SJSA1 (cell line): Measurements from ENCODE around the gene EPHA6. TPM values are rescaled to one million over a fixed set of nuclear protein-coding genes. Genes with fewer than 3 reads are reported as not detected.
"Not testable (repeated sequence)": the region's sequence is repeated elsewhere in the genome, so short reads cannot be mapped to it uniquely, and the experiment has no call there.

Experiments
- DNase-seq, 2 experiments: peaks; one replicate each; pipeline ENCODE4 v3.0.0-alpha.2; 2015 to 2020; ENCODE audit warnings: low spot score in 2 of 2, low read depth in 1 of 2
- H3K27ac ChIP-seq: fragments of 250-450 bp; sonication (Bioruptor Pico); 2 replicates; pipeline ENCODE4 v1.5.1; 2020; ENCODE audit warnings: mild to moderate bottlenecking, moderate library complexity
- H3K27me3 ChIP-seq: fragments of 250-450 bp; sonication (Bioruptor Pico); replicated peaks from 2 replicates; pipeline ENCODE4 v1.5.1; 2020; ENCODE audit warnings: mild to moderate bottlenecking, moderate library complexity
- H3K36me3 ChIP-seq: fragments of 250-450 bp; sonication (Bioruptor Pico); 2 replicates; pipeline ENCODE4 v1.5.1; 2020; ENCODE audit warnings: mild to moderate bottlenecking
- H3K4me1 ChIP-seq: fragments of 250-450 bp; sonication (Bioruptor Pico); replicated peaks from 2 replicates; pipeline ENCODE4 v1.6.1; 2021; ENCODE audit warnings: mild to moderate bottlenecking
- H3K4me3 ChIP-seq: fragments of 250-450 bp; sonication (Bioruptor Pico); 2 replicates; pipeline ENCODE4 v1.5.1; 2020; ENCODE audit warnings: mild to moderate bottlenecking
- H3K9me3 ChIP-seq: fragments of 250-450 bp; sonication (Bioruptor Pico); replicated peaks from 2 replicates; pipeline ENCODE4 v1.5.1; 2020; ENCODE audit warnings: mild to moderate bottlenecking
- total RNA-seq: library from RNA; depleted of rRNA; stranded (reverse); fragments of >200 nt; shearing (Covaris generic); gene quantifications from 2 replicates; pipeline ENCODE4 v1.2.3, GENCODE V29; 2014

Gene EPHA6
- total RNA-seq, 1 experiment from 2014 or later, result not detected

DNA sequence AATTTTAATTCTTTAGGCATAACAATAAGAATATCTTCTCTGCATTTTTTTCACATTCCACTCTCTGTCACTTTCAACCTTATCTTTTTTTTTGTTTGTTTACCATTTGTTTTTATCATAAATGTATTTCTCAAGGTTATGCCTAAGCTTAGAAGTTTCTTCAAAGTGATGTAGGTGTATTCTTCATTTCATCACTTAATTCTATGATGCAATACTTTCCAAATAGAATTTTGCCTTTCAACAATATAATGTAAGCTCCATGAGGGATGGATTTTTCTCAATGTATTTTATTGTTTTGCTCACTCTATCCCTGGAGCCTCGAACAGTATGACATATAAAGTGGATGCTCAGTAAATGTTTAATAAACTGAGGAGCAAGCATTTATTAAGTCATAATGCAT is 444.9 kb downstream of the EPHA6 start:
- DNase-seq, result no peak
- Histone ChIP-seq H3K9me3 (no peaks in the 10 kb centered on the region), H3K27ac (no peak overlapping the region), H3K4me3 (no peak overlapping the region), H3K27me3 (no peaks in the 10 kb centered on the region), H3K4me1 (no peaks in the 10 kb centered on the region), H3K36me3 (no peaks in the 10 kb centered on the region)

DNA sequence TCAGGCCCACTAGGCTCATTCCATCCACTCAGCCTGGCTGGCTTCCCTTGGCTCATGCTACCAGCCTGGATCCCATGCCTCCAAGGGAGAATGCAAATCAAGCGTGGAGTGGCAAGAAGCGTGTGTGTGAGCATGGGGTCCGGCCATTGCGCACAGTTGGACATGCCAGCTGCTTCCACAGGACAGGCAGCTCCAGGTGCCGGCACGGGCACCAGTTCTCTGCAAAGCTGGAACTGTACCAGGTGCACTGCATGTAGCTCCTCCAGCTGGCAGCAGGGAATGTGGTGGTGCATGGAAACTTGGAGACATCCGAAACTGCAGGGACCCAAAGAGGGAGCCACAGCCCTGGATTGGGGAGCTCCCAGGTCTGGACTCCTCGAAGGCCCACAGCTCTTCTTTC is 449.8 kb downstream of the EPHA6 start:
- Histone ChIP-seq H3K36me3 (no peaks in the 10 kb centered on the region), H3K9me3 (no peaks in the 10 kb centered on the region), H3K4me1 (no peaks in the 10 kb centered on the region), H3K27ac (no peak overlapping the region), H3K4me3 (no peak overlapping the region), H3K27me3 (no peaks in the 10 kb centered on the region)
- no peak for DNase-seq

DNA sequence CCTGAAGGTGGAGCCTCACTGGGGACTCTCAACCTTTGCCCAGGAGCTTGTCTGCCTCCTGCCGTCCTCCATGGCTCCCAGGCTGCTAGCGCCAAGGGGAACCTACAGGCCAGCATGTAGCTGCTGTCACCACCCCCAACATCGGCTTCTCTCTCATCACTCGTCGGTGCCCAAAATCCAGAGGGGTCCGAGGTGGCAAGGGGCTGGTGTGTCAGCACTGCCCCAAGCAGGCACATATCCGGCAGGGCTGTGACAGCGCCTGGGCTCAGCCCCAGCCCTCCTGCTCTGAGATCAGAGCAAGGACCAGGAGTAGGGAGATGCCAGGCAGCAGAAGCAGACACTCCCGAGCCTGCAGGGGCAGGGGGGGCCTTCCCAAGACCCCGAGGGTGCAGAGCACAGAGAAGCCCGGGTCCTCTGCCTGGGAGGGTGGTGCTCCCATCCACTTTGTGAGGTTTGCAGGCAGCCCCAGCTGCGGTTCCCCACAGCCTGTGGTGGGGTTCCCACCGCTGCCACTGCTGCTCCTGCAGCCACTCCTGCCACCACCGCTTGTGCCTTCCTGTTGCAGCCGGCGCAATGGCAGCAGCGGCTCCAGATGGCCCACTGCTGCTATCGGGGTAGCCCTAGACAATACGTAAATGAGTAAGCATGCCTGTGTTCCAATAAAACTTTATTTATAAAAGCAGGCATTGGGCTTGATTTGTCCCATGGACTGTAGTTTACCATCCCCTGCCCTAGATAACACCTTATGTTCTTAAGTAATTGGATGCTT is 451.0 kb downstream of the EPHA6 start:
- DNase-seq, result no peak
- Histone ChIP-seq H3K4me3 (no peak overlapping the region), H3K9me3 (no peaks in the 10 kb centered on the region), H3K4me1 (no peaks in the 10 kb centered on the region), H3K27me3 (no peaks in the 10 kb centered on the region), H3K36me3 (no peaks in the 10 kb centered on the region), H3K27ac (no peak overlapping the region)

DNA sequence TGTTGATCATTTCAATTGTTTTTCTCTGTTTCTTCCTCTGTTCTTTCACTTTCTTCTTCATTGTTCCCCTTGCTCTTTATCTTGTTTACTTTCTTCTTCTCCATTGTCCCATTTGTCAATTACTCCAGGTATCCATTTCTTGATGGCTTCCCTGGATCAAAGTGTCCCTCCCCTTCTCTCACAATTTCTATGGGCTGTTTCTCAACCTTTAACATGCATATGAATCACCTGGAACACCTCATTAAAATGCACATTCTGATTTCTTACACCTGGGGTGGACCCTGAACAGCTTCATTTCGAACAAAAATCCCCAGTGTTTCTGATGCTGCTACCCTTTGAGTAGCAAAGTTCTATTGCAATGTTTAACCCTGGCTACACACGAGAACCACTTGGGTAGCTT is 454.8 kb downstream of the EPHA6 start:
- H3K4me3 ChIP-seq, result no peak overlapping the region
- H3K36me3 ChIP-seq, result no peaks in the 10 kb centered on the region
- H3K4me1 ChIP-seq, result no peaks in the 10 kb centered on the region
- no peaks in the 10 kb centered on the region for H3K27me3 ChIP-seq
- H3K9me3 ChIP-seq, result no peaks in the 10 kb centered on the region
- H3K27ac ChIP-seq, result no peak overlapping the region
- DNase-seq, result no peak

DNA sequence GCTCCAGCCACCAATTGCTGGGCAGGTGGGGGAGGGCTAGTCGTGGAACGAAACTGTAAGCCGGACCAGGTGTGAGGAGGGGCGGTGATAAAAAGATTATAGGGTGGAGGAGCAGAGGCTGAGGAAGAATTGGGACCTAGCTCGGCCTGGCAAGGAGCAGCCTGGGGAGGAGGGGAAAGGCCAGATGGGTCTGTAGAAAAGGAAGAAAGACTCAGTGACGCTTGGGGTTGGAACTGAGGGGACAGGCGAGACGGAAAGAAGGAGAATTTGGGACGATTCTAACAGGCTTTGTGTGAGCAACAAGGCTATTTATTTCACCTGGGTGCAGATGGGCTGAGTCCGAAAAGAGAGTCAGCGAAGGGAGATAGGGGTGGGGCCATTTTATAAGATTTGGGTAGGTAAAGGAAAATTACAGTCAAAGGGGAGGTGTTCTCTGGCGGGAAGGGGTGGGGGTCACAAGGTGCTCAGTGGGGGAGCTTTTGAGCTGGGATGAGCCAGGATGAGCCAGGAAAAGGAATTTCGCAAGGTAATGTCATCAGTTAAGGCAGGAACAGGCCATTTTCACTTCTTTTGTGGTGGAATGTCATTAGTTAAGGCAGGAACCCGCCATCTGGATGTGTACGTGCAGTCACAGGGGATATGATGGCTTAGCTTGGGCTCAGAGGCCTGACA is 462.6 kb downstream of the EPHA6 start:
- H3K27ac ChIP-seq, DNase-seq, H3K9me3 ChIP-seq, H3K4me3 ChIP-seq, H3K4me1 ChIP-seq, H3K27me3 ChIP-seq, H3K36me3 ChIP-seq: not testable (repeated sequence)

DNA sequence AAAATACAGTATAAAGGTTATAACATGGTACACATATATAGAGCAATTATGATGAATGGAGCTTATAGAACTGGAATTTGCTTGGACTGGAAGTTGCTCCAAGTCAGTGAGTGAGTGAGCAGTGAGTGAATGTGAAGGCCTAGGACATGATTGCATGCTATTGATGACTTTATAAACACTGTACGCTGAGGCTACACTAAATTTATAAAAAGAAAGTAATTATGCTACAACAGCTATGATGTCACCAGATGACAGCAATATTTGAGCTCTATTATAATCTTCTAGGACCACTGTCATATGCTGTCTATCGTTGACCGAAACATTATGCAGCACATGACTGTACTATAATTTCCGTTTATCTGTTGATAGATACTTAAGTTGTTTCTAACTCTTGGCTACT is 463.3 kb downstream of the EPHA6 start:
- no peak overlapping the region for H3K4me3 ChIP-seq

DNA sequence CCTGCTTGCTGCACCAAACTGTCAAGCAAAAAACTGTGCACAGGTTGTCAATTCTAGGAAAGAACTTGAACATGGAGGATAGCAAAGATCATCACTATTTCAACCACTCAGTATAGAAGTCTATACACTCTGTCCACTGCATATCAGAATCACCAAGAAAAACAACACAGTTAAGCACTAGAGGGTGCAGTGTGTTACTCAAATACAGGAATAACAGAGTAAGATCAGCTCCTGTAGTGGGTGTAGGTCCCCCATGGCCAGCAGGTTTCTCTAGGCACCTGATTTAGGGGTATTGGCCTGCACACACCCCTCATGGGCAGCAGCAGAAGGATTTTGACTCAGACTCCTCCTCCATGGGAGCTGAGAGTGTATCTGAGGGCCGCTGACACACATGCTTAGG is 464.1 kb downstream of the EPHA6 start:
- no peaks in the 10 kb centered on the region for H3K36me3 ChIP-seq
- no peak overlapping the region for H3K27ac ChIP-seq
- no peak overlapping the region for H3K4me3 ChIP-seq
- H3K9me3 ChIP-seq, result no peaks in the 10 kb centered on the region
- no peak for DNase-seq
- H3K4me1 ChIP-seq, result no peaks in the 10 kb centered on the region
- no peaks in the 10 kb centered on the region for H3K27me3 ChIP-seq

More for the DNA sequence above, 463.3 kb downstream of the EPHA6 start:
- Histone ChIP-seq H3K9me3 (no peaks in the 10 kb centered on the region), H3K4me1 (no peaks in the 10 kb centered on the region), H3K27ac (no peak overlapping the region), H3K27me3 (no peaks in the 10 kb centered on the region), H3K36me3 (no peaks in the 10 kb centered on the region)
- no peak for DNase-seq

DNA sequence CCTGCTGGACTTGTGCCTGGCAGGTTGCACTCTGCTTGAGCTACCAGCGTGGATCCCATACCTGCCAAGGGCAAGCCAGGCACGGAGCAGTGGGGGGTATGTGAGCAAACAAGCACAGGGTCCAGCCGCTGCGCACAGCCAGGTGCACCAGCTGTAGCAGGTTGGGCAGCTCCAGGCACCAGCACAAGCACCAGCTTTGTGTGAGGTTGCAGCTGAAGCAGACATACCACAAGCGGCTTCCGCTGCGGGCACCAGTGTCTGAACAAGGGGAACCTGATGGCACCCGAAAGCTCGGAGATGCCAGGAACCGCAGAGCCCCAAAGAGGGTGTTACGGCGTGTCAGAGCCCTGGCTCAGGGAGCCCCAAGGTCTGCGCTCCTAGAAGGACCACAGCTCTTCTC is 477.5 kb downstream of the EPHA6 start:
- Histone ChIP-seq H3K4me3 (no peak overlapping the region), H3K36me3 (no peaks in the 10 kb centered on the region), H3K27ac (no peak overlapping the region), H3K27me3 (no peaks in the 10 kb centered on the region), H3K4me1 (no peaks in the 10 kb centered on the region), H3K9me3 (no peaks in the 10 kb centered on the region)
- DNase-seq, result no peak

DNA sequence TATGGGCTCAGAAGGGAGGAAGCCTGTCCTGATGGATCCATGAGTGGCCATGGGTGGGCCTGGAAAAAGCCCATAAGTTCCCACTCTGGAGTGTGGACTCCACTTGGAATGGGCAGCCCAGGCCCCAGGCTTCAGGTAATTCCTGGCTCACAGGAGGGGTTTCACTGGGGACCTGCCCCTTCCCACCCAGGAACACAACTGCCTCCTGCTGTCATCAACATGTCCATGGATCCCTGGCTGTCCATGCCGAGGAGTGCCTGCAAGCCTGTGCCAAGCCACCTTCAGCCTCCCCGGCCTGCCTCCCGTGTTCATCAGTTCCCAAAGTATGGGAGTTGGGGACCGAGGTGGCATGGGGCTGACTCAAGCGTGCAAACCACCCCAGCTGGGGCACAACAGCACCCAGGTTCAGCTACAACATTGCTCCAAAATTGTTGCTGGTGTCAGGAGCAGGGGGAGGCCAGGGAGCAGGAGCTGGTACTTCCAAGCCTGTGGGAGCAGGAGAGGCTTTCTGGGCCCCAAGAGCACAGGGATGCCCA is 479.3 kb downstream of the EPHA6 start:
- Histone ChIP-seq H3K27ac (no peak overlapping the region), H3K4me3 (no peak overlapping the region), H3K36me3 (no peaks in the 10 kb centered on the region), H3K4me1 (no peaks in the 10 kb centered on the region), H3K27me3 (no peaks in the 10 kb centered on the region), H3K9me3 (no peaks in the 10 kb centered on the region)
- no peak for DNase-seq

DNA sequence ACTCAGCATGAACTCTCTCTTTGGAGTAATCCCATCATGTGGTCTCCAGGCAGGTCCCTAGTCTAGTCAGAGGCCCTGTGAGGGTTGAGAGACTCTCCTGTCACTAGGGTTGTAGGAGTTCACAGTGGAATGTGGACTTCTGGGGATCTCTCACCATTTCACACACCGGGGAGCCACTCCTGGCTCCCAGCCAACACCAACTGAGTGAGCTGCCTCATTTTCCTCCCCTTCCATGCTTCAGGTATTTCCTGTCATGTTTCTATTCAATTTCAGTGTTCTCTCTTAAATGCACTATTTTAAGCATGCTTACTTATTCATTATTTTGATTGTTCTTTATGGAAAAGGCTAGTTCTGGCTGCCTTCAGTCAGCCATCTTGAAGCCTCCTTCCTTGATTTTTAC is 482.6 kb downstream of the EPHA6 start:
- Histone ChIP-seq H3K9me3 (no peaks in the 10 kb centered on the region), H3K27me3 (no peaks in the 10 kb centered on the region), H3K4me1 (no peaks in the 10 kb centered on the region), H3K27ac (no peak overlapping the region), H3K36me3 (no peaks in the 10 kb centered on the region), H3K4me3 (no peak overlapping the region)
- no peak for DNase-seq

DNA sequence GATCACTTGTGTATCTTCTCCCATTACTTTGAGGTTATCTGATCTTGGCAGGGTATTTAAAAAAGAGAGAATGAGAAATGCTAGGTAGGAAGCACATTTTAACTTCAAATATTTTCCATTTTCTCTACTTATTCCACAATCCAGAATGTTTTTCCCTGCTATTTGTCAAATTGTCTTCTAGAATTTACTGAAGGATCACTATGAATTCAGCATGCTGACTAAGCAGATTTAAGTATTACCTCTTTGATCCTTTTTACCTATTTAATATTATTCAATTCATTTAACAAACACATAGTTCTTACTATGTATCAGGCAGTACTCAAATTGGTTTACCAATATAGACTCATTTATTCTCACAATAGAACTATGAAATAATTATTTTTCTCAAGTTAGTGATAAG is 486.7 kb downstream of the EPHA6 start:
- DNase-seq, result no peak

DNA sequence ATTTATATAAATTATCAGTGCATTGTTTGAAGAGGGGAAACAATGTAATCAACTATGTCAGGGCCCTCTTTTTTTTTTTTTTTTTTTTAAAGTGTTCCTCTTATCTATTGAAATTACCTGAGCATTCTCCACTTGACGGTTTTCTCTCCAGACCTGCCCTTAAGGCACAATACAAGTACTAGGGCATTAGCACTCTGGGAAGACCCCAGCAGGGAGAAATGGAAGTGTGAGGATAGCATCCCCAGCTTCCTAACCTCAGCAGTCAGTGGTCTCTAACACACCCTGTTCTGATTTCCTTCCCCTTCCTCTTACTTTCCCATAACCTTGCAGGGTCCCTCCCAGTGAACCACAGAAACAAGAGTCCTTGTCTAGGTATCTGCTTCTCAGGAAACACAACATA is 491.8 kb downstream of the EPHA6 start:
- Histone ChIP-seq H3K36me3 (no peaks in the 10 kb centered on the region), H3K4me1 (no peaks in the 10 kb centered on the region), H3K9me3 (no peaks in the 10 kb centered on the region), H3K4me3 (no peak overlapping the region), H3K27ac (no peak overlapping the region), H3K27me3 (no peaks in the 10 kb centered on the region)
- no peak for DNase-seq

More for the DNA sequence above, 486.7 kb downstream of the EPHA6 start:
- H3K4me3 ChIP-seq, result no peak overlapping the region
- no peaks in the 10 kb centered on the region for H3K36me3 ChIP-seq
- H3K27me3 ChIP-seq, result no peaks in the 10 kb centered on the region
- no peaks in the 10 kb centered on the region for H3K4me1 ChIP-seq
- H3K27ac ChIP-seq, result no peak overlapping the region
- no peaks in the 10 kb centered on the region for H3K9me3 ChIP-seq

DNA sequence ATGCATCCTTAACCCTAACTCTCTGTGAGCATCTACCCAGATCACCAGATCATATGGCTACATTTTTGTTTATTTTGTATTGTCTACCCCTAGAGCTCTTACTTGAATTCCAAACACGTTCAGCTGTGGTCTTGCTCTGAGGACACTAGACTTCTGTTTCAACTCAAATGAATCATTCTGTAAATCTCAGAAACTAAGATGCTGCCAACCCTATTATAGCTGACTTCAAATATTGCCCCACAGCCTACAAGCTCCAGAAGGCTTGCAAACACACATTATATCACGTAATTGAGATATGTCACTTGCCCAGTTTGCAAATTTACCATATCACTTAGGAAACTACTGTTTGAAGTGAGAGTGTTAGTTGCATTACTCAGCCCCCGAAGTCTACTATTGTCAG is 524.0 kb downstream of the EPHA6 start:
- H3K4me1 ChIP-seq, result no peaks in the 10 kb centered on the region
- no peaks in the 10 kb centered on the region for H3K27me3 ChIP-seq
- H3K9me3 ChIP-seq, result no peaks in the 10 kb centered on the region
- no peaks in the 10 kb centered on the region for H3K36me3 ChIP-seq
- no peak overlapping the region for H3K4me3 ChIP-seq
- no peak overlapping the region for H3K27ac ChIP-seq
- DNase-seq, result no peak

DNA sequence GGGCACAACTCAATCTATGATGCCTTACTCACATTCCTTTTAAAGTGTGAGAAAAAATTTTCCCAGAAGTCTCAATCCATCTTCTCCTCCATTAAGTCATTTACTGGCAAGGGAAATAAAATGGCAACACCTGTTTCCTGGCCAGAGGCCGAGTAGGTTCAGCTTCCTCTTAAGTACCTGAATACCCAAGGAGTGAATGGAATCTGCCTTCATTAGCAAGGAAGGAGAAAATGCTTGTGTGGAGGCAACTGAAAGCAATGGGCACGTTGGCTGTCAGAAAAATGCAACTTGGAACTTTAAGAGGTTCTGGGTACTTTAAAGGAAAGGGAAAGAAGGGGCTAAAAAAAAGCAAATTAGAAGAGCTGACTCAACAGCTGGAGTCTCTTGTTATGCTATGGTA is 526.5 kb downstream of the EPHA6 start:
- Histone ChIP-seq H3K9me3 (no peaks in the 10 kb centered on the region), H3K27ac (no peak overlapping the region), H3K4me1 (no peaks in the 10 kb centered on the region), H3K27me3 (no peaks in the 10 kb centered on the region), H3K4me3 (no peak overlapping the region), H3K36me3 (no peaks in the 10 kb centered on the region)
- DNase-seq, result no peak
